ENCODE results near the gene PIK3CB. TPM values are rescaled to one million over a fixed set of nuclear protein-coding genes. Genes with fewer than 3 reads are reported as not detected.
"Not testable (repeated sequence)": the region's sequence is repeated elsewhere in the genome, so short reads cannot be mapped to it uniquely, and the experiment has no call there.

Gene PIK3CB
- total RNA-seq, 2 donors from 2014 or later = 22.8 to 42.7 TPM

GRCh38 chr3:138686771-138687221, 147.9 kb downstream of the PIK3CB start:
- H3K4me1 Mint-ChIP-seq (ENCODE audit: low read depth in 2 of 2) = peaks cover 22 to 24% of the 10 kb centered on the region in 2 donors
- H3K9me3 Mint-ChIP-seq = no peaks in the 10 kb centered on the region
- peak overlapping the region; percentile 79 to 94 for H3K27ac Mint-ChIP-seq
- ATAC-seq (peak; percentile 91 to 93), DNase-seq (ENCODE audit: low spot score) (no peak)
- no peaks in the 10 kb centered on the region for H3K27me3 Mint-ChIP-seq
- H3K4me3 Mint-ChIP-seq = peak overlapping the region; percentile 80
- H3K36me3 Mint-ChIP-seq = peaks cover 5% of the 10 kb centered on the region

DNA sequence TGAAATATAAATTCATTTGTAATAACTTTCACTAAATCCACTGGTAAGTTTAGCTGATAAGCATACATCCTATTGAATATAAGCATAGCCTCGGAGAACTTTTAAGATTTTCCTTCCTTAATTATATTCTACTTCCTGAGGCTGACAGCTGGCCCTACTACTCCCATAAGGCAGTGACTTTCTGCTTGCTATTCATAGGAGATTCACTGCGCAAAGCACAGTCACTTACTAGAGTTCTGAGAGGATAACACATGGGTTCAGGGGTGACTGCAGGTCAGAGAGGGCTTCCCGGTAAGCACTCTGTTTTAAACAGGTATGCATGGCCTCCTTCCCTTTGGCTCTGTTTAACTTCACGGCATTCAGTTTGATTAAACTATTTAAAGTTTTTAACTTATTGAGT, 150.3 kb downstream of the PIK3CB start:
- peak overlapping the region in 1 of 2 donors; percentile 53 for H3K27ac Mint-ChIP-seq
- DNase-seq (ENCODE audit: low spot score) (no peak), ATAC-seq (no peak)
- no peaks in the 10 kb centered on the region for H3K27me3 Mint-ChIP-seq
- no peaks in the 10 kb centered on the region for H3K9me3 Mint-ChIP-seq
- no peak overlapping the region for H3K4me3 Mint-ChIP-seq
- H3K36me3 Mint-ChIP-seq = peaks cover 12% of the 10 kb centered on the region
- H3K4me1 Mint-ChIP-seq (ENCODE audit: low read depth in 2 of 2) = peaks cover 16 to 22% of the 10 kb centered on the region in 2 donors

GRCh38 chr3:138682648-138683047, 152.1 kb downstream of the PIK3CB start:
- Mint-ChIP-seq H3K36me3 (peaks cover 12% of the 10 kb centered on the region), H3K4me3 (no peak overlapping the region), H3K4me1 (ENCODE audit: low read depth in 2 of 2) (peaks cover 10 to 12% of the 10 kb centered on the region in 2 donors), H3K9me3 (no peaks in the 10 kb centered on the region), H3K27ac (no peak overlapping the region), H3K27me3 (no peaks in the 10 kb centered on the region)
- DNase-seq (ENCODE audit: low spot score) (no peak), ATAC-seq (no peak)

DNA sequence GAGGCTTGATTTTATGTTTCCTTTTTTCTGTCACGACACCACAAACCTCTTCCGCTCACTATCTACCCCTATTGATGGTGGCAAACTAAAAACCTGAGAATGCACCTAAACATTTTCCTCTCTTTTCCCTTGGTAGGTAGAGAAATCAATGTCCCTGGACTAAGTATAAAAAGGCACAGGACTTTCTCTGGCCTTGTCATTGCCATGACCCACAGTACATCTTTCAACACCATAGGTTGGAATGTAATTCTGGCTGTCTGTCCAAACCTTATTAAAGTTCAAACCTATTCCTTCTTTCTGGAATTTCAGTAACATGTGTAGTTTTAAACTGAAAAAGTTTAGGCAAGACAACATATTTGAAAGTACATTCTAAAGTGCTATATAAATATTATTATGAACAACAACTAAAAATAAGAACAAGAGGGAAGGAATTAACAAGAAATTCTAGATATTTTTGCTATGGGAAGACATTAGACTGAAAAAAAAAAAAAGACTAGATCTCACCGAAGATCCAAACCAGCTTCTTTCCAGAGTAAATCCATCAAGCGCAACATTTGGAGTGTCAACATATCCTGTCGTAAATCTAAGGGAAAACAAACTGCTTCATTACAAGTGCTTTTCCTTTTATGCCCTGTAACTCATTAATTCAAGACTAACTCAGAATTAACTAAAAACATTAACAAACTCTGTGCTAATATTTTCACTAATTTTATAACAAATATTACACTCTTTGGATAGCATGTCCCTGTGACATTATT, 153.1 kb downstream of the PIK3CB start:
- ATAC-seq (no peak), DNase-seq (ENCODE audit: low spot score) (no peak)
- H3K36me3 Mint-ChIP-seq = peaks cover 15% of the 10 kb centered on the region
- H3K27ac Mint-ChIP-seq = no peak overlapping the region
- H3K4me3 Mint-ChIP-seq = no peak overlapping the region
- no peaks in the 10 kb centered on the region for H3K9me3 Mint-ChIP-seq
- no peaks in the 10 kb centered on the region for H3K27me3 Mint-ChIP-seq
- H3K4me1 Mint-ChIP-seq (ENCODE audit: low read depth in 2 of 2) = peaks cover 1 to 2% of the 10 kb centered on the region in 2 donors

DNA sequence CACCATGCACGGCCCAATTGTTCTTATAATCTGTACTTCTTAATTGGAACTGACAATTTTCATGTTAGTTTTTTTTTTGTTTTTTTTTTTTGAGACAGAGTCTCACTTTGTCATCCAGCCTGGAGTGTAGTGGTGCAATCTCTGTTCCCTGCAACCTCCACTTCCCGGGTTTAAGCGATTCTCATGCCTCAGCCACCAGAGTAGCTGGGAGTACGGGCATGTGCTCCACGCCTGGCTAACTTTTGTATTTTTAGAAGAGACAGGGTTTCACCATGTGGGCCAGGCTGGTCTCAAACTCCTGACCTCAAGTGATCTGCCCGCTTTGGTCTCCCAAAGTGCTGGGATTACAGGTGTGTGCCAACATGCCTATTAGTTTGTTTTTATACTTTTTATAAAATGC, 153.8 kb downstream of the PIK3CB start:
- not testable (repeated sequence) for DNase-seq (ENCODE audit: low spot score); ATAC-seq; H3K4me1 Mint-ChIP-seq (ENCODE audit: low read depth in 2 of 2); H3K27ac Mint-ChIP-seq; H3K4me3 Mint-ChIP-seq; H3K9me3 Mint-ChIP-seq; H3K27me3 Mint-ChIP-seq
- peaks cover 20% of the 10 kb centered on the region for H3K36me3 Mint-ChIP-seq

GRCh38 chr3:138678874-138679392, 155.8 kb downstream of the PIK3CB start:
- no peak overlapping the region for H3K27ac Mint-ChIP-seq
- no peak for ATAC-seq
- no peaks in the 10 kb centered on the region for H3K4me1 Mint-ChIP-seq (ENCODE audit: low read depth in 2 of 2)
- H3K27me3 Mint-ChIP-seq = no peaks in the 10 kb centered on the region
- H3K4me3 Mint-ChIP-seq = no peak overlapping the region
- DNase-seq (ENCODE audit: low spot score) = no peak
- H3K36me3 Mint-ChIP-seq = peaks cover 38% of the 10 kb centered on the region
- H3K9me3 Mint-ChIP-seq = peaks cover 3% of the 10 kb centered on the region

DNA sequence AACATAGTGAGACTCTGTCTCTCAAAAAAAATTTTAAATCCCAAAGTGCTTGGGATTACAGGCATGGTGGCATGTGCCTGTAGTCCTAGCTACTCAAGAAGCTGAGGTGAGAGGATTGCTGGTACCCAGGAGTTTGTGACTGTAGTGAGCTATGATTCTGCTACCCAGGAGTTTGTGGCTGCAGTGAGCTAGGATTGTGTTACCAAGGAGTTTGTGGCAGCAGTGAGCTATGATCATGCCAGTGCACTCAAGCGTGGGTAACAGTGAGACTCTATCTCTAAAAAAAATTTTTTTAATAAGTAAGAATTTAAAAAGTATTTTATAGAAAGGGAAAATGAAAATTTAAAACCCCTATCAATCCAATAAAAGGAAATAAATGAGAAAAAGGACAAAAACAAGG, 156.6 kb downstream of the PIK3CB start:
- Mint-ChIP-seq H3K4me1 (ENCODE audit: low read depth in 2 of 2) (no peaks in the 10 kb centered on the region), H3K36me3 (peaks cover 41% of the 10 kb centered on the region), H3K27ac (no peak overlapping the region), H3K4me3 (no peak overlapping the region), H3K27me3 (no peaks in the 10 kb centered on the region), H3K9me3 (peaks cover 3% of the 10 kb centered on the region)
- no peak for DNase-seq (ENCODE audit: low spot score)
- no peak for ATAC-seq

GRCh38 chr3:138675393-138675792, 159.3 kb downstream of the PIK3CB start:
- ATAC-seq (no peak), DNase-seq (ENCODE audit: low spot score) (no peak)
- Mint-ChIP-seq H3K27ac (no peak overlapping the region), H3K36me3 (peaks cover 32% of the 10 kb centered on the region), H3K27me3 (no peaks in the 10 kb centered on the region), H3K4me3 (no peak overlapping the region), H3K4me1 (ENCODE audit: low read depth in 2 of 2) (no peaks in the 10 kb centered on the region), H3K9me3 (peaks cover 3% of the 10 kb centered on the region)

DNA sequence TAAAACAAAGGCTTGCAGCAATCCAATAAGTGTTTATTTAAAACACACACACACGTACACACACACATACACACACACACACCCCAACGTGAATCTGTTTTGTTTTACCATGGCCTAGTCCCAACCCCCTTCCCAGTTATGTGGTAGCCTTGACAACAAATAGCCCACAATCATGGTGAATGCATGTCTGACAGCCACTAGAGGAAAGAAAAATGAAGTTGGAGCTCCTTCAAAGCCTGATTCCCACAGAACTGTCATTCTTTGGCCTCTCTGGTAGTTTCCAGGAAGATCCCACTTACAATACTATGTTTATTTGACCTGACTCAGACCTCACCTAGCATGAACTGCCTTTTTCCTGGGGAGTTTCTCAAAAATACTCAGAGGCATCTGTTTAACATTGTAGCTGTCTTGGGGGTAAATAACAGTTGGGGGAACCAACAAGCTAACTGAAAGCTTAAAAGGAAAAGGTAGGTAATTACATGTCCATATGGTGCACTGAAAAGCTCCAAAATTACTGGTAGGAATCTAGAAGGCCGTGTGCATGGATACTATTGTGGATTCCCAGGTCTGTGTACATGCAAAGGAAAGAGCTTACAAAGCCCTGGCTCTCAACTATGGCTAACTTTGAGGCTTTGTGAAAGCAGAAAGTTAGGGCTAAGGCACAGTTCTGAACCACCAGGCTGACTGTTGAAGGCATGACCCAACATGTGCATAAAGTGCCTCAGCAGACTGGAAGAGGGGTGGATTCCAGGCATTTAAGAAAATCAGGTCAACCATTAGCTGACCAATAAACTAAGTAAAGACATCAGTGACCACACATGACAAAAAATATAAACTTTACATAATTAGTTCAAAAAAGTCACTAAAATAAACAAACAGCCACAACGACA, 160.8 kb downstream of the PIK3CB start:
- ATAC-seq (no peak), DNase-seq (ENCODE audit: low spot score) (no peak)
- H3K4me1 Mint-ChIP-seq (ENCODE audit: low read depth in 2 of 2) = no peaks in the 10 kb centered on the region
- no peaks in the 10 kb centered on the region for H3K27me3 Mint-ChIP-seq
- H3K27ac Mint-ChIP-seq = no peak overlapping the region
- peaks cover 32% of the 10 kb centered on the region for H3K36me3 Mint-ChIP-seq
- H3K9me3 Mint-ChIP-seq = peaks cover 3% of the 10 kb centered on the region
- H3K4me3 Mint-ChIP-seq = no peak overlapping the region

DNA sequence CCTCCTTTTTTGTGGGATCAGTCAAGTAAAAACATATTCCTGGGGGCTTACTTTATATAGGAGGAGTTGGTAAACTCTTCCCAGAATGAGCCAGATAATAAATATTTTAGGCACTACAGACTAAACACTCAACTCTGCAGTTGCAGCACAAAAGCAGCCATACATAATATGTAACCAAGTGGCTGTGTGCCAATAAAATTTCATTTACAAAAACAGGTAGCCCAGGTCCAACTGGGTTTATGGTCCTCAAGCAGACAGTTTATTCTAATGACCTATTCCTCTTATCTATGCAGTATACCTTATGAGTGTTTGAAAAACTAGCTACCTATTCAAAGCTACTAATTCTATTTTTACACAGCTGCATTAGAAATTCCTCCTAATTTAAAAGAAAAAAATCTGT, 164.3 kb downstream of the PIK3CB start:
- no peak for ATAC-seq
- H3K27ac Mint-ChIP-seq = no peak overlapping the region
- peaks cover 18% of the 10 kb centered on the region for H3K36me3 Mint-ChIP-seq
- no peaks in the 10 kb centered on the region for H3K27me3 Mint-ChIP-seq
- no peaks in the 10 kb centered on the region for H3K4me1 Mint-ChIP-seq (ENCODE audit: low read depth in 2 of 2)
- DNase-seq (ENCODE audit: low spot score) = no peak
- peaks cover 3% of the 10 kb centered on the region for H3K9me3 Mint-ChIP-seq
- no peak overlapping the region for H3K4me3 Mint-ChIP-seq

DNA sequence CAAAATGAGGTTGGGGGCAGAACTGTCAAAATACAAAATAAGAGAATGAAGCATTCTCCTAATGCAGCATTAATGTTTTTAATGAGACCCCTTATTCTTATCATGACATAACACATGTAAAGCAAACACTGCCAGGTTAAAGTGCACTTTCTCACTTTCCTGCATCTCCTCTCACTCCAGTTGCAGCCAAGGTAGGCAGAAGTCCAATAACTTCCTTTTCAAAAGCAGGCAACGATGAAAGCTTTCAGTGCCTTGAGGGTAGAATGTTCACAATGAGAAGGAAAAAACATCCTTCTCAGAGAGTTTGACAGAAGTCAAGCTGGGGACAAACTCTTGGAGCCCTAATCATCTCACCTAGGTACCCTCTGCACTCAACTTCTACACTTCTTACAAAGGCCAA, 166.6 kb downstream of the PIK3CB start:
- DNase-seq (ENCODE audit: low spot score) = no peak
- Mint-ChIP-seq H3K4me1 (ENCODE audit: low read depth in 2 of 2) (no peaks in the 10 kb centered on the region), H3K36me3 (peaks cover 8% of the 10 kb centered on the region), H3K4me3 (no peak overlapping the region), H3K27ac (peak overlapping the region in 1 of 2 donors; percentile 45), H3K9me3 (no peaks in the 10 kb centered on the region), H3K27me3 (no peaks in the 10 kb centered on the region)
- no peak for ATAC-seq

DNA sequence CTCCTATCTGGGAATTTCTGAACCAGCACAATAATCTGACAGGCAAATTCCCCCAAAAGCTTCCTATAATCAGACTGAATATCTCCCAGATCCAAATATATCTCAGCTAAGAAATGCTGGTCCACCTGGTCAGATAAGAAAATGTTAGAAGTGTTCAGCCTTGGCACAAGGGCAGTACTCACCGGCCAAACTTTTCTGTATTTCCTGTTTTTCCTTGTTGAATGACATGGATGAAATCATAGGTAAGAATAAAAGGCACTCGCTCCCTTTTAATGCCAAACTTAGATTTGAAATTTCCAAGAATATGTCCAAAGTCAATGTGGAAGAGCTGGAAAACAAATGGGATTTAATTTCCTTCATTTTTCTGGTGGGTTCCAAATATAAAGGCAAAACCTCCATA, 177.2 kb downstream of the PIK3CB start:
- DNase-seq (ENCODE audit: low spot score) (no peak), ATAC-seq (no peak)
- Mint-ChIP-seq H3K27ac (no peak overlapping the region), H3K4me3 (no peak overlapping the region), H3K27me3 (no peaks in the 10 kb centered on the region), H3K36me3 (no peaks in the 10 kb centered on the region), H3K4me1 (ENCODE audit: low read depth in 2 of 2) (peaks cover 0 to 3% of the 10 kb centered on the region in 2 donors), H3K9me3 (no peaks in the 10 kb centered on the region)

DNA sequence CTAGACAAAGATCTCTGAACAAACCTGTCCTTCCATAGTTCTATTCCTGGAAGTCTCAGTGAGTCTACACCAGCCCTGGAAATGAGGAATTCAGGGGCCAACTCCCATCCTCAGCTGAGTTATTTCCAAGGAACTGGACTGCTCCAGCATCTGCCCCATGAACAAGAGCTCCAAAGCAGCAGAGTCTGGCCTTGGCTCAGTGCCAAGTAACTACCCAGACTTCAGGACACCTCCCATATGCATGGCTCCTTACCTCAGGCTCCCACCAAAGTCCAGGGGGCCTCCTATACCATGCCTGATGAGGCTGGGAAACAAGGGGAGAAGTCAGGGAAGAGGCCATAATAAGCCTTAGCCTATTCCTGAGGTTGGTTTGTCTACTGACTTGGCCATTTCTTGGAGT, 181.2 kb downstream of the PIK3CB start:
- DNase-seq (ENCODE audit: low spot score) = no peak
- Mint-ChIP-seq H3K4me3 (no peak overlapping the region), H3K4me1 (ENCODE audit: low read depth in 2 of 2) (peaks cover 0 to 3% of the 10 kb centered on the region in 2 donors), H3K36me3 (peaks cover 13% of the 10 kb centered on the region), H3K27ac (no peak overlapping the region), H3K27me3 (no peaks in the 10 kb centered on the region), H3K9me3 (no peaks in the 10 kb centered on the region)
- ATAC-seq = no peak

GRCh38 chr3:138649134-138649533, 185.6 kb downstream of the PIK3CB start:
- no peaks in the 10 kb centered on the region for H3K27me3 Mint-ChIP-seq
- H3K36me3 Mint-ChIP-seq = peaks cover 41% of the 10 kb centered on the region
- H3K9me3 Mint-ChIP-seq = peaks cover 15% of the 10 kb centered on the region
- no peak overlapping the region for H3K27ac Mint-ChIP-seq
- H3K4me1 Mint-ChIP-seq (ENCODE audit: low read depth in 2 of 2) = no peaks in the 10 kb centered on the region
- no peak overlapping the region for H3K4me3 Mint-ChIP-seq
- DNase-seq (ENCODE audit: low spot score) (no peak), ATAC-seq (no peak)

Data from natural killer cell treated with Interleukin-12 subunit alpha and Interleukin-12 subunit beta and Interleukin-15 and Interleukin-18, amount 100 ng/mL, for 72 hours (primary cell).